Stimulated activated CD8-positive, alpha-beta memory T cell treated with anti-CD3 and anti-CD28 coated beads, Interleukin-15, amount 100 ng/mL, for 4 hours (primary cell): ENCODE measurements around the gene SPR.

Source experiments
- DNase-seq, 2 donors: peaks; one replicate each; pipeline ENCODE4 v3.0.0-alpha.2; 2020; ENCODE audit warnings: low read depth in 2 of 2

Gene SPR

GRCh38 chr2:72887032-72887739 is at the start of gene SPR:
TSS of gene SPR (plus strand) at chr2:72887408. CDS start at chr2:72887433, 25 bp downstream.
- DNase-seq = peak in 1 of 2 donors; percentile 31

GRCh38 chr2:72840066-72840465 is 47.1 kb upstream of the SPR start:
- DNase-seq = no peak

- DNase-seq = no peak
Observed at GRCh38 chr2:72841462-72842125, 45.6 kb upstream of the SPR start.

GRCh38 chr2:72843301-72843700 is 43.9 kb upstream of the SPR start:
- no peak for DNase-seq

GRCh38 chr2:72846171-72847095 is 40.8 kb upstream of the SPR start:
- no peak for DNase-seq

GRCh38 chr2:72847534-72848315 is 39.5 kb upstream of the SPR start:
- DNase-seq = no peak

- no peak for DNase-seq
Observed at GRCh38 chr2:72848436-72849137, 38.6 kb upstream of the SPR start.

- DNase-seq = no peak
Observed at GRCh38 chr2:72849138-72849462, 38.1 kb upstream of the SPR start.

- DNase-seq = no peak
Observed at GRCh38 chr2:72851333-72851732, 35.9 kb upstream of the SPR start.

- DNase-seq = peak in 1 of 2 donors; percentile 22
Observed at GRCh38 chr2:72859831-72860262, 27.4 kb upstream of the SPR start.

GRCh38 chr2:72862239-72862988 is 24.8 kb upstream of the SPR start:
- peak; percentile 59 to 61 for DNase-seq

GRCh38 chr2:72863046-72863445 is 24.2 kb upstream of the SPR start:
- DNase-seq = no peak

GRCh38 chr2:72864500-72864899 is 22.7 kb upstream of the SPR start:
- DNase-seq = no peak

GRCh38 chr2:72871060-72871459 is 16.1 kb upstream of the SPR start:
- no peak for DNase-seq

GRCh38 chr2:72871880-72872279 is 15.3 kb upstream of the SPR start:
- DNase-seq = no peak

GRCh38 chr2:72883356-72883962 is 3.7 kb upstream of the SPR start:
- DNase-seq = no peak

GRCh38 chr2:72886505-72887031 is 640 bp upstream of the SPR start:
- no peak for DNase-seq

- DNase-seq = peak in 1 of 2 donors; percentile 16
Observed at GRCh38 chr2:72887740-72888437, 681 bp downstream of the SPR start.
